Neural cell (in vitro differentiated cells): ENCODE results near the gene RADX. TPM values are rescaled to one million over a fixed set of nuclear protein-coding genes. Genes with fewer than 3 reads are reported as not detected.

Experiments
- H2AFZ ChIP-seq: fragments of 200-600, 300-800 bp; sonication (generic), shearing (Covaris generic); 2 replicates; pipeline ENCODE4 v1.6.0; 2014; ENCODE audit warnings: low read depth, mild to moderate bottlenecking, antibody characterized with exemption, low read length, moderate library complexity
- H3F3A ChIP-seq: fragments of 200-600 bp; shearing (Covaris generic); 2 replicates; pipeline ENCODE4 v1.6.1; 2016; ENCODE audit warnings: mild to moderate bottlenecking, moderate library complexity, mixed read lengths, antibody characterized with exemption, low read length; ENCODE audit not compliant: insufficient read depth, poor library complexity, severe bottlenecking
- H3K27ac ChIP-seq: fragments of 200-600, 300-800 bp; sonication (generic), shearing (Covaris generic); 2 replicates; pipeline ENCODE4 v1.5.1; 2014; ENCODE audit warnings: mild to moderate bottlenecking, low read length, moderate library complexity
- H3K27me3 ChIP-seq: fragments of 300-800, 200-600 bp; sonication (generic), shearing (Covaris generic); 2 replicates; pipeline ENCODE4 v1.6.0; 2014; ENCODE audit warnings: mild to moderate bottlenecking, low read depth, low read length, moderate library complexity; ENCODE audit not compliant: insufficient read depth
- H3K36me3 ChIP-seq: fragments of 300-800, 200-600 bp; sonication (generic), shearing (Covaris generic); 2 replicates; pipeline ENCODE4 v1.5.1; 2014; ENCODE audit warnings: mild to moderate bottlenecking, antibody characterized with exemption, low read length, moderate library complexity; ENCODE audit not compliant: insufficient read depth
- H3K4me2 ChIP-seq: fragments of 300-800, 200-600 bp; sonication (generic), shearing (Covaris generic); 2 replicates; pipeline ENCODE4 v1.6.0; 2014; ENCODE audit warnings: mild to moderate bottlenecking, low read length
- H3K4me3 ChIP-seq: fragments of 300-800, 200-600 bp; sonication (generic), shearing (Covaris generic); 2 replicates; pipeline ENCODE4 v1.5.1; 2014; ENCODE audit warnings: mild to moderate bottlenecking, low read length, moderate library complexity
- H3K79me2 ChIP-seq: fragments of 200-600 bp; shearing (Covaris generic); replicated peaks from 2 replicates; pipeline ENCODE4 v1.6.0; 2014; ENCODE audit warnings: mild to moderate bottlenecking, low read length, moderate library complexity; ENCODE audit not compliant: insufficient read depth
- H3K9ac ChIP-seq: fragments of 300-800, 200-600 bp; sonication (generic), shearing (Covaris generic); 2 replicates; pipeline ENCODE4 v1.6.1; 2016; ENCODE audit warnings: mild to moderate bottlenecking, low read length, mixed read lengths
- H3K9me2 ChIP-seq: fragments of 200-600 bp; shearing (Covaris generic); 2 replicates; pipeline ENCODE4 v1.6.1; 2016; ENCODE audit warnings: mild to moderate bottlenecking, low read length, mixed read lengths; ENCODE audit not compliant: insufficient read depth
- H3K9me3 ChIP-seq: fragments of 200-600, 300-800 bp; sonication (generic), shearing (Covaris generic); 2 replicates; pipeline ENCODE4 v1.6.1; 2016; ENCODE audit warnings: mild to moderate bottlenecking, mixed run types, low read length, moderate library complexity, mixed read lengths
- H4K20me1 ChIP-seq: fragments of 200-600 bp; shearing (Covaris generic); 2 replicates; pipeline ENCODE4 v1.6.1; 2016; ENCODE audit warnings: mild to moderate bottlenecking, mixed run types; ENCODE audit not compliant: insufficient read depth
- CTCF ChIP-seq: fragments of 450-650 bp; IDR thresholded peaks from 2 replicates; pipeline ENCODE4 v1.5.1; 2014; ENCODE audit warnings: antibody characterized with exemption, mild to moderate bottlenecking, moderate library complexity; ENCODE audit not compliant: poor library complexity, severe bottlenecking
- EP300 ChIP-seq: fragments of 450-650 bp; conservative IDR thresholded peaks from 2 replicates; pipeline ENCODE4 v1.6.1; 2014; ENCODE audit warnings: antibody characterized with exemption, mild to moderate bottlenecking, moderate library complexity; ENCODE audit not compliant: poor library complexity, severe bottlenecking
- EZH2 ChIP-seq: fragments of 200-600, 300-800 bp; shearing (Covaris generic), sonication (generic); IDR thresholded peaks from 2 replicates; pipeline ENCODE4 v1.6.1; 2014; ENCODE audit warnings: antibody characterized with exemption, low read length, borderline replicate concordance, mild to moderate bottlenecking; ENCODE audit not compliant: insufficient read depth, poor library complexity, severe bottlenecking
- MXI1 ChIP-seq: fragments of 450-650 bp; conservative IDR thresholded peaks from 2 replicates; pipeline ENCODE4 v1.6.1; 2014; ENCODE audit warnings: antibody characterized with exemption, mild to moderate bottlenecking; ENCODE audit not compliant: poor library complexity, severe bottlenecking
- POLR2AphosphoS5 ChIP-seq: IDR thresholded peaks from 2 replicates; pipeline ENCODE4 v1.6.1; 2012
- RAD21 ChIP-seq: fragments of 450-650 bp; conservative IDR thresholded peaks from 2 replicates; pipeline ENCODE4 v1.6.1; 2014; ENCODE audit warnings: antibody characterized with exemption, mild to moderate bottlenecking, moderate library complexity
- REST ChIP-seq: IDR thresholded peaks from 2 replicates; pipeline ENCODE4 v1.6.1; 2012; ENCODE audit warnings: borderline replicate concordance
- SMC3 ChIP-seq: fragments of 450-650 bp; conservative IDR thresholded peaks from 2 replicates; pipeline ENCODE4 v1.6.1; 2014; ENCODE audit warnings: antibody characterized with exemption, mild to moderate bottlenecking, moderate library complexity; ENCODE audit not compliant: poor library complexity
- TAF1 ChIP-seq: IDR thresholded peaks from 2 replicates; pipeline ENCODE4 v1.6.1; 2012; ENCODE audit warnings: low read depth
- polyA plus RNA-seq: library from polyadenylated mRNA; depleted of rRNA; stranded (reverse); fragments of >200 nt; gene quantifications from 2 replicates; pipeline ENCODE4 v1.2.3, GENCODE V29; 2014

The RADX gene
- polyA plus RNA-seq, 1 donor from 2014 or later, result 78.9 TPM

GRCh38 chrX:106707771-106708454 is 96.1 kb downstream of the RADX start:
- H3K9ac ChIP-seq, result no peak overlapping the region
- H3K9me3 ChIP-seq, result no peaks in the 10 kb centered on the region
- no peak for TF ChIP-seq POLR2AphosphoS5
- TF ChIP-seq CTCF, result no peak
- no peak for TF ChIP-seq MXI1
- no peak for TF ChIP-seq REST
- no peak for TF ChIP-seq SMC3
- no peak for TF ChIP-seq EP300
- no peak for TF ChIP-seq RAD21
- no peak for TF ChIP-seq EZH2
- TF ChIP-seq TAF1, result no peak
- no peaks in the 10 kb centered on the region for H3K36me3 ChIP-seq
- H2AFZ ChIP-seq, result no peak overlapping the region
- no peaks in the 10 kb centered on the region for H3K27me3 ChIP-seq
- H4K20me1 ChIP-seq, result no peaks in the 10 kb centered on the region
- H3F3A ChIP-seq, result no peaks in the 10 kb centered on the region
- H3K4me2 ChIP-seq, result no peak overlapping the region
- no peaks in the 10 kb centered on the region for H3K79me2 ChIP-seq
- no peak overlapping the region for H3K27ac ChIP-seq
- no peaks in the 10 kb centered on the region for H3K9me2 ChIP-seq
- H3K4me3 ChIP-seq, result no peak overlapping the region

- Histone ChIP-seq H3K9me2 (no peaks in the 10 kb centered on the region), H3K79me2 (no peaks in the 10 kb centered on the region), H3K27ac (no peak overlapping the region), H3K4me3 (no peak overlapping the region), H4K20me1 (no peaks in the 10 kb centered on the region), H3K4me2 (no peak overlapping the region), H3F3A (no peaks in the 10 kb centered on the region), H3K9ac (no peak overlapping the region), H2AFZ (no peak overlapping the region), H3K36me3 (no peaks in the 10 kb centered on the region), H3K27me3 (no peaks in the 10 kb centered on the region), H3K9me3 (no peaks in the 10 kb centered on the region)
- TF ChIP-seq MXI1 (no peak), TAF1 (no peak), CTCF (no peak), RAD21 (no peak)
Measured at GRCh38 chrX:106710771-106711170, 99.0 kb downstream of the RADX start.
